HG03469 (cell line): ENCODE data around the gene SLX4IP.

Experiments
- ATAC-seq: cut with Tn5 transposase; IDR thresholded peaks from one replicate; pipeline ENCODE4 v1.9.1; 2021; ENCODE audit warnings: mild to moderate bottlenecking, moderate library complexity, moderate number of reproducible peaks; ENCODE audit not compliant: unreplicated experiment

SLX4IP gene

GRCh38 chr20:10625641-10626040 lies 190.5 kb downstream of the SLX4IP start:
- no peak for ATAC-seq

GRCh38 chr20:10626896-10627295 lies 191.8 kb downstream of the SLX4IP start:
- no peak for ATAC-seq

GRCh38 chr20:10629946-10630650 lies 195.0 kb downstream of the SLX4IP start:
- ATAC-seq, result no peak

GRCh38 chr20:10631126-10631525 lies 196.0 kb downstream of the SLX4IP start:
- ATAC-seq, result no peak

GRCh38 chr20:10632721-10633509 lies 197.8 kb downstream of the SLX4IP start:
- no peak for ATAC-seq

- ATAC-seq, result no peak
Observed at GRCh38 chr20:10633718-10634117, 198.6 kb downstream of the SLX4IP start.

GRCh38 chr20:10634211-10634610 lies 199.1 kb downstream of the SLX4IP start:
- no peak for ATAC-seq

GRCh38 chr20:10634683-10635411 lies 199.7 kb downstream of the SLX4IP start:
- ATAC-seq, result no peak

GRCh38 chr20:10635476-10636208 lies 200.5 kb downstream of the SLX4IP start:
- no peak for ATAC-seq

GRCh38 chr20:10636326-10636818 lies 201.3 kb downstream of the SLX4IP start:
- no peak for ATAC-seq

- ATAC-seq, result no peak
Observed at GRCh38 chr20:10637031-10637559, 202.0 kb downstream of the SLX4IP start.

GRCh38 chr20:10637563-10637962 lies 202.5 kb downstream of the SLX4IP start:
- no peak for ATAC-seq

GRCh38 chr20:10639077-10639736 lies 204.1 kb downstream of the SLX4IP start:
- ATAC-seq, result no peak

- ATAC-seq, result no peak
Observed at GRCh38 chr20:10639737-10640556, 204.8 kb downstream of the SLX4IP start.

- no peak for ATAC-seq
Observed at GRCh38 chr20:10640897-10641296, 205.8 kb downstream of the SLX4IP start.

- ATAC-seq, result no peak
Observed at GRCh38 chr20:10641467-10641866, 206.4 kb downstream of the SLX4IP start.

- ATAC-seq, result no peak
Observed at GRCh38 chr20:10641893-10642292, 206.8 kb downstream of the SLX4IP start.

GRCh38 chr20:10642856-10643559 lies 207.9 kb downstream of the SLX4IP start:
- no peak for ATAC-seq

GRCh38 chr20:10643560-10643873 lies 208.4 kb downstream of the SLX4IP start:
- ATAC-seq, result no peak
